Activated CD4-positive, alpha-beta memory T cell treated with anti-CD3 and anti-CD28 coated beads, Interleukin-2, amount 10 ng/mL, durations not matched to agents 7 days and 5 days (primary cell): ENCODE measurements around the gene PRKG1. TPM values are rescaled to one million over a fixed set of nuclear protein-coding genes. Genes with fewer than 3 reads are reported as not detected.
"Not testable (repeated sequence)": the region's sequence is repeated elsewhere in the genome, so short reads cannot be mapped to it uniquely, and the experiment has no call there.

ENCODE experiments used
- CTCF ChIA-PET: fragments of 350-600 bp; sonication (Branson Sonifier 250); formaldehyde crosslinking; loops from one replicate; lab custom pipeline; 2021; ENCODE audit warnings: antibody characterized with exemption, inconsistent platforms; lab: Charles Lee
- POLR2A ChIA-PET: fragments of 350-600 bp; sonication (Branson Sonifier 250); formaldehyde crosslinking; loops from one replicate; lab custom pipeline; 2021; ENCODE audit warnings: antibody characterized with exemption; lab: Charles Lee
- DNase-seq: peaks from one replicate; pipeline ENCODE4 v3.0.0-alpha.2; 2020
- H3K27ac Mint-ChIP-seq: one replicate; pipeline ENCODE4 v1.8.0; 2021; ENCODE audit warnings: mild to moderate bottlenecking, mixed read lengths
- H3K27me3 Mint-ChIP-seq: one replicate; pipeline ENCODE4 v1.8.0; 2021; ENCODE audit warnings: mixed read lengths
- H3K36me3 Mint-ChIP-seq: one replicate; pipeline ENCODE4 v1.8.0; 2021; ENCODE audit warnings: low read depth, mixed read lengths
- H3K4me1 Mint-ChIP-seq: one replicate; pipeline ENCODE4 v1.8.0; 2021; ENCODE audit warnings: mixed read lengths
- H3K4me3 Mint-ChIP-seq: one replicate; pipeline ENCODE4 v1.8.0; 2021; ENCODE audit warnings: mild to moderate bottlenecking, mixed read lengths
- H3K9me3 Mint-ChIP-seq: one replicate; pipeline ENCODE4 v1.8.0; 2021; ENCODE audit warnings: mixed read lengths
- total RNA-seq, 2 experiments: library from RNA; stranded (reverse); gene quantifications; one replicate each; pipeline ENCODE4 v1.2.3, GENCODE V29; 2021

PRKG1 gene
- total RNA-seq, 2 experiments from 2014 or later = not detected

DNA sequence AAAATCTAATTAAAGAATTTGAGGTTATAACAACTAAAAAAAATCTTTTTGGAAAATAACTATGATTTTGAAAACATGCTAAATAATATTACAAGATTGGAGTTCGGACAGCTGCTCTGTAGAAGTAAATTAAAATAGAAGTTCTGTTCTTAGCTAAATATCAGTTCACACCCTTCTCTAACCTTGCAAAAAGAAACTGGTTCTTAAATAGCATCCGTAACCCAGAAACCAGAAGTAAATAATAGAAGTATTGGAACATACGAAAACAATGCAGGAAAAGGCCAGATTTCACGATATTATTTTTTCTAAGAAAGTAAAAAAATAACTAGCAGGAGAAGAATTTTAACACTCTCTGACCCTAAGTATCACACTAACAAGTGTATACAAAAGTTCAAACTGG lies 164.7 kb downstream of the PRKG1 start:
- no peaks in the 10 kb centered on the region for H3K27me3 Mint-ChIP-seq
- H3K9me3 Mint-ChIP-seq = no peaks in the 10 kb centered on the region
- no peak for DNase-seq
- H3K4me3 Mint-ChIP-seq = no peak overlapping the region
- ChIA-PET POLR2A (no interaction called here), CTCF (no interaction called here)
- H3K36me3 Mint-ChIP-seq = no peaks in the 10 kb centered on the region
- no peaks in the 10 kb centered on the region for H3K4me1 Mint-ChIP-seq
- H3K27ac Mint-ChIP-seq = no peak overlapping the region

DNA sequence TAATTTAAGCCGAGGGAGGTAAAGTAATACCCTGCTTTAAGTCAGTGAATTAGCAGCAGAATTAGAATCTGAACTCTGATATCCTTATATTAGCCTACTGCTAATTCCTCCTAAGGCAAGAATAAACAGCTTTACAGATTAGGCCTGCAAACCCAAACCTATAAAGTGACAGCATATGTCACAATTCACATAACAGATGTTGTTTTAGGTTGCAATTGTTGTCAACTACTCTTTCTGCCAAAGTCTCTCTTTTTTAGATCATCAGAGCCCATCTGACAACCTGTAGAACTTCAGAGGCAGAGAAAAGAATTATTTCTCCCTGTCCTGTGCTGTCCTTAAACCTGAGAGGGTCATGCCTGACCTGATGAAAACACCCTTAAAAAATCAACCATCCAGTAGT lies 167.2 kb downstream of the PRKG1 start:
- no peaks in the 10 kb centered on the region for H3K36me3 Mint-ChIP-seq
- H3K4me1 Mint-ChIP-seq = no peaks in the 10 kb centered on the region
- no peaks in the 10 kb centered on the region for H3K27me3 Mint-ChIP-seq
- no peak overlapping the region for H3K4me3 Mint-ChIP-seq
- ChIA-PET CTCF (no interaction called here), POLR2A (no interaction called here)
- no peaks in the 10 kb centered on the region for H3K9me3 Mint-ChIP-seq
- no peak for DNase-seq
- no peak overlapping the region for H3K27ac Mint-ChIP-seq

- no peaks in the 10 kb centered on the region for H3K9me3 Mint-ChIP-seq
Observed at GRCh38 chr10:51242393-51242792, 168.1 kb downstream of the PRKG1 start.

GRCh38 chr10:51244309-51244708 lies 170.0 kb downstream of the PRKG1 start:
- no peak for DNase-seq
- no peaks in the 10 kb centered on the region for H3K27me3 Mint-ChIP-seq
- H3K36me3 Mint-ChIP-seq = no peaks in the 10 kb centered on the region
- H3K27ac Mint-ChIP-seq = no peak overlapping the region
- no peaks in the 10 kb centered on the region for H3K9me3 Mint-ChIP-seq
- no peak overlapping the region for H3K4me3 Mint-ChIP-seq
- CTCF ChIA-PET = no interaction called here
- H3K4me1 Mint-ChIP-seq = no peaks in the 10 kb centered on the region
- POLR2A ChIA-PET = no interaction called here

More at GRCh38 chr10:51242393-51242792, 168.1 kb downstream of the PRKG1 start:
- no peaks in the 10 kb centered on the region for H3K4me1 Mint-ChIP-seq
- CTCF ChIA-PET = no interaction called here
- no peak for DNase-seq
- no peak overlapping the region for H3K27ac Mint-ChIP-seq
- no peaks in the 10 kb centered on the region for H3K36me3 Mint-ChIP-seq
- H3K27me3 Mint-ChIP-seq = no peaks in the 10 kb centered on the region
- H3K4me3 Mint-ChIP-seq = no peak overlapping the region
- POLR2A ChIA-PET = no interaction called here

DNA sequence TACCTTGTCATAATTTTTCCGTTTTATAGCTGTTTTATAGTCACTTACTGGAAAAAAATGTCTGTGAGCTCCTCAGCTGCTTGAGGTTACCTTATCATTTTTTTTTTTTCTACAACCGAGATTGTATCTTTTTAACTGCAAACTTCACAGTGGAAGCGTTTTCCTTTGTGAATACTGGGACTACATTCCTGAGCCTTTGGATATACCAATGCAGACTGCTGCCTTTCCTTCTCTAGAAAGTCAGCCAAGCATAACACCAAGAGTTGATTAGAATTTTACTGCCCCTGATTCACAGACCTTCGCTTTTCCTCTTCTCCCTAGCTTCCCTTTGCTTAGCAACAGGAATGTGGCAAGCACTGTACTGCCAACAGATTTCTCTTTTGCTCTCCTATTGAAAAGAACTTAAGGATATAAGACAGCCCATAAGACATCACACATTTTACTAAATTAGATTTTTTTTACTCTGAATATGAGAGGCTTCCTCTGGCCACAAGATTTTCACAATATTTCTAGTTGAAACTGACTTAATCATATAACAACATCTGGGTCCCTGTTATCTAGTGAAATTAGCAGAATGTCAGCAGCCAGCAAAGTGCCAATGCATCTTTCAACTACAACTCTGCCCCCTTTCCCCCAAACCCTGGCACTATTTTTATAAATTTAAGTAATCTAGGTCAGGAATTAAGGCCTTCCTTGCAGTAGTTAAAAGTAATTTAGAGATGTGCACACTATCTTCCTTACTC lies 170.6 kb downstream of the PRKG1 start:
- DNase-seq = no peak
- ChIA-PET CTCF (no interaction called here), POLR2A (no interaction called here)
- Mint-ChIP-seq H3K9me3 (no peaks in the 10 kb centered on the region), H3K4me3 (no peak overlapping the region), H3K27me3 (no peaks in the 10 kb centered on the region), H3K27ac (no peak overlapping the region), H3K36me3 (no peaks in the 10 kb centered on the region), H3K4me1 (no peaks in the 10 kb centered on the region)

GRCh38 chr10:51246156-51246555 lies 171.9 kb downstream of the PRKG1 start:
- Mint-ChIP-seq H3K4me1 (no peaks in the 10 kb centered on the region), H3K9me3 (no peaks in the 10 kb centered on the region), H3K27me3 (no peaks in the 10 kb centered on the region), H3K36me3 (no peaks in the 10 kb centered on the region), H3K4me3 (no peak overlapping the region), H3K27ac (no peak overlapping the region)
- ChIA-PET POLR2A (no interaction called here), CTCF (no interaction called here)
- no peak for DNase-seq

- Mint-ChIP-seq H3K4me3 (no peak overlapping the region), H3K27me3 (no peaks in the 10 kb centered on the region), H3K36me3 (no peaks in the 10 kb centered on the region), H3K27ac (no peak overlapping the region), H3K4me1 (no peaks in the 10 kb centered on the region), H3K9me3 (no peaks in the 10 kb centered on the region)
- ChIA-PET POLR2A (no interaction called here), CTCF (no interaction called here)
- no peak for DNase-seq
Observed at GRCh38 chr10:51250278-51250920, 176.1 kb downstream of the PRKG1 start.

GRCh38 chr10:51251110-51251509 lies 176.8 kb downstream of the PRKG1 start:
- ChIA-PET CTCF (no interaction called here), POLR2A (no interaction called here)

DNA sequence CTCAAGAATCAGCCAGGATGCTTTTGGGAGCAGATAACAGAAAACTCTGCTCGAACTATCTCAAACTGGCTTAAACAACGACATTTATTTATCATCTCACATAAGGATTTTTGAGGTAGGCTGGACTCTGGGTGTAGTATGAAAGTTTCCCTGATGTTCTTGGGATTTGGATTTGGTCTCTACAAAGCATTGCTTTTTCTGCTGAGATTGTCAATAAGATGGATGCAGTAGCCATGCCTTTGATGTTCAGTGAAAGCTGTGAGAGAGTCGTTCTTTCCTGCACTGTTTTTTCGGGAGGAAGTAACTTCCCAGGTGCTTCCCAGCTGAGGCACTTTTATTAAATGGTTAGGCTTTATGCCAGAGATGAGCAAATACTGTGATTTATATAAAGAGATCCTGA lies 181.1 kb downstream of the PRKG1 start:
- H3K9me3 Mint-ChIP-seq = no peaks in the 10 kb centered on the region
- DNase-seq = no peak
- H3K36me3 Mint-ChIP-seq = no peaks in the 10 kb centered on the region
- H3K27ac Mint-ChIP-seq = no peak overlapping the region
- H3K4me3 Mint-ChIP-seq = no peak overlapping the region
- no peaks in the 10 kb centered on the region for H3K27me3 Mint-ChIP-seq
- POLR2A ChIA-PET = no interaction called here
- CTCF ChIA-PET = no interaction called here
- H3K4me1 Mint-ChIP-seq = no peaks in the 10 kb centered on the region

More at GRCh38 chr10:51251110-51251509, 176.8 kb downstream of the PRKG1 start:
- Mint-ChIP-seq H3K9me3 (no peaks in the 10 kb centered on the region), H3K27me3 (no peaks in the 10 kb centered on the region), H3K36me3 (no peaks in the 10 kb centered on the region), H3K4me1 (no peaks in the 10 kb centered on the region), H3K4me3 (no peak overlapping the region), H3K27ac (no peak overlapping the region)
- no peak for DNase-seq

DNA sequence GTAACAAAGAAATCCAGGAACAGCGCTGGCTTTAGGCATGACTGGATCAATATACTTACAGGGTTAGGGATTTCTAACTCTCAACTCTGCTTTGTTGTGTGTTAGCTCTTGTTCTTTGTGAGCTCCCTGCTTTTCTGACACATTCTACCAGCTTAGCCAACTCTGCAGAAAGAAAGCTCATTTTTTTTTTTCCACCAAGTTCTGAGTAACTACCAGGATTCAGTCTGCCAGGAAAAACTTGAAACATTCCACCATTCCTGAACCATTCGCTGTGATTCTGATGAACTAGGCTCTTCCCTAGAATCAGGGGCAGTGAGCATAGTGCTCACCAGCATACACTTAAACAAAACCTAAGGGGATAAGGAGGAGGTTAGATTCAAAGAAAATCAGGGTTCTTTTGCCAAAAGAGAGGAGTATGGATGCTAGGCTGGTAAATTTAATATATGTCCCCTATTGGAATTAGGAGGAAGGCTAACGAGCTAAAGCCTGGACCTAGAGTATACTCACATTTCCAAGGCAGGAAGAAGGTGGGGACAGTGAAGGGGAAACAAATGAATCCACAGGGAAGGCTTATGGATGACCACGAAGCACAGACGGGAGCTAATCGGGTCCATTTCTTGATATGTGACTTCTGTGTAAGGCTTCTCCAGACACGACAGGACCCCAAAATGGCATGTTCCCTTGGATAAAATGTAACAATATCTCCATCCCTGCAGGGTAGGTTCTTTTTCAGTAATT lies 183.4 kb downstream of the PRKG1 start:
- Mint-ChIP-seq H3K36me3 (no peaks in the 10 kb centered on the region), H3K4me1 (no peaks in the 10 kb centered on the region), H3K27ac (no peak overlapping the region), H3K4me3 (no peak overlapping the region), H3K9me3 (no peaks in the 10 kb centered on the region), H3K27me3 (no peaks in the 10 kb centered on the region)
- no peak for DNase-seq
- CTCF ChIA-PET = no interaction called here
- POLR2A ChIA-PET = no interaction called here

GRCh38 chr10:51260376-51260775 lies 186.1 kb downstream of the PRKG1 start:
- H3K4me3 Mint-ChIP-seq = no peak overlapping the region
- H3K36me3 Mint-ChIP-seq = no peaks in the 10 kb centered on the region
- no peak overlapping the region for H3K27ac Mint-ChIP-seq
- no peaks in the 10 kb centered on the region for H3K27me3 Mint-ChIP-seq
- POLR2A ChIA-PET = no interaction called here
- no peaks in the 10 kb centered on the region for H3K9me3 Mint-ChIP-seq
- CTCF ChIA-PET = no interaction called here
- H3K4me1 Mint-ChIP-seq = no peaks in the 10 kb centered on the region
- no peak for DNase-seq

GRCh38 chr10:51266496-51266895 lies 192.2 kb downstream of the PRKG1 start:
- ChIA-PET POLR2A (no interaction called here), CTCF (no interaction called here)
- Mint-ChIP-seq H3K4me1 (no peaks in the 10 kb centered on the region), H3K27ac (no peak overlapping the region), H3K27me3 (no peaks in the 10 kb centered on the region), H3K4me3 (no peak overlapping the region), H3K36me3 (no peaks in the 10 kb centered on the region), H3K9me3 (no peaks in the 10 kb centered on the region)
- DNase-seq = no peak

- CTCF ChIA-PET, H3K27me3 Mint-ChIP-seq, H3K9me3 Mint-ChIP-seq, POLR2A ChIA-PET, H3K36me3 Mint-ChIP-seq, DNase-seq, H3K4me1 Mint-ChIP-seq, H3K4me3 Mint-ChIP-seq, H3K27ac Mint-ChIP-seq: not testable (repeated sequence)
Observed at GRCh38 chr10:51267980-51268570, 193.8 kb downstream of the PRKG1 start.
